Pancreas (tissue), 10 donors: ENCODE data around the gene BRSK2. TPM values are rescaled to one million over a fixed set of nuclear protein-coding genes. Genes with fewer than 3 reads are reported as not detected.
A peak's percentile ranks its signal among the peaks of the same experiment; 100 is the strongest.

ENCODE experiments used
- ATAC-seq, 4 donors: fragments of 200-7000 bp; cut with Tn5 transposase; one replicate each; pipeline versions ENCODE4 v1.8.0 to v1.9.1; 2020; ENCODE audit warnings: mild to moderate bottlenecking in 4 of 4, moderate library complexity in 4 of 4
- DNase-seq, 6 donors: peaks; one replicate each; pipeline ENCODE4 v3.0.0-alpha.2; 2020
- FAIRE-seq: peaks from 2 replicates; lab custom pipeline; 2012; peaks lifted over from hg19 to GRCh38; lab: Jason Lieb, UNC
- H3K27ac ChIP-seq, 4 donors: fragments of 200-600 bp; sonication (generic); 1 replicate in 3 of 4; 2 replicates in 1 of 4; pipeline versions ENCODE4 v1.5.0 to v1.8.0; 2020
- H3K27me3 ChIP-seq, 4 donors: fragments of 200-600 bp; one replicate each; pipeline ENCODE4 v1.8.0; 2021
- H3K36me3 ChIP-seq, 3 donors: fragments of 200-600 bp; sonication (generic) in 1 of 3; one replicate each; pipeline versions ENCODE4 v1.5.0 to v1.8.0; 2020 to 2021
- H3K4me1 ChIP-seq, 3 donors: fragments of 200-600 bp; one replicate each; pipeline ENCODE4 v1.8.0; 2021
- H3K4me3 ChIP-seq, 4 donors: fragments of 200-600 bp; sonication (generic) in 2 of 4; one replicate each; pipeline versions ENCODE4 v1.5.0 to v1.8.0; 2020 to 2021
- H3K9me3 ChIP-seq, 4 donors: fragments of 200-600 bp; one replicate each; pipeline ENCODE4 v1.8.0; 2021
- CTCF ChIP-seq, 4 donors: fragments of 200-600 bp; sonication (generic) in 3 of 4; IDR thresholded peaks; one replicate each; pipeline versions ENCODE4 v1.5.0 to v1.8.0; 2021; ENCODE audit warnings: antibody characterized with exemption in 4 of 4
- WGBS, 2 donors: extraction: QIAGEN DNeasy Blood & Tissue Kit; methylation state at CpG; one replicate each; pipeline ENCODE4 v1.1.7; 2013; 5-methylcytosine and 5-hydroxymethylcytosine counted together
- intact Hi-C, 3 donors: fragments of 100-400 bp; cut with DNase I; formaldehyde crosslinking; loops; one replicate each; pipeline versions ENCODE4 v1.11.1 to v1.14.2; 2022
- polyA plus RNA-seq, 2 donors: library from polyadenylated mRNA; stranded (reverse); fragments of 200-250 nt; gene quantifications; one replicate each; pipeline ENCODE4 v1.2.3, GENCODE V29; 2013
- total RNA-seq, 6 donors: library from RNA; stranded (reverse); fragmentation: NEBNext Ultra II Directional in 4 of 6; extraction: Animal tissue kit (Norgen Biotek cat#: 25700) in 4 of 6; gene quantifications; one replicate each; pipeline versions ENCODE4 v1.2.1 to v1.2.4, GENCODE V29; 2021 to 2023
- donor health status: healthy with polysubstance abuse.
- donor health status: DM: no; HTN: no; CAD: no; lungs with moderate emphysema.
- donor health status: DM: no; HTN: no; CAD: no.
- donor health status: control.
- donor health status: control.
- donor health status: Bipolar disorder and iron deficiency.
- donor health status: DM: yes; HTN: yes; CAD: no.
- donor health status: DM: no; HTN: no; CAD: no.
- donor health status: DM: no; HTN: no; CAD: no.
- donor health status: DM: yes; HTN: yes; CAD: no.

BRSK2 gene
- total and polyA plus RNA-seq, 8 donors = 44.2 to 215 (median 70.9) TPM

GRCh38 chr11:1499899-1500298, 110.2 kb downstream of the BRSK2 start:
- H3K4me1 ChIP-seq = peaks cover 0 to 8% (median 3%) of the 10 kb centered on the region in 3 donors
- H3K4me3 ChIP-seq = no peak overlapping the region
- ATAC-seq = no peak
- H3K36me3 ChIP-seq = no peaks in the 10 kb centered on the region
- intact Hi-C loops = no loop called here
- no peak for FAIRE-seq
- H3K27ac ChIP-seq = no peak overlapping the region
- H3K27me3 ChIP-seq = no peaks in the 10 kb centered on the region
- no peaks in the 10 kb centered on the region for H3K9me3 ChIP-seq
- peak in 1 of 6 donors; percentile 7 for DNase-seq
- WGBS, 2 donors = 94 to 96% methylated on average over 14 of the region's 14 CpGs
- TF ChIP-seq CTCF (IDR thresholded peaks at IDR 0.05) = no peak

GRCh38 chr11:1500466-1501420, 111.0 kb downstream of the BRSK2 start:
- DNase-seq (peak in 1 of 6 donors; percentile 46), FAIRE-seq (no peak), ATAC-seq (no peak)
- peaks cover 0 to 8% (median 0%) of the 10 kb centered on the region in 3 donors for H3K4me1 ChIP-seq
- no peak overlapping the region for H3K4me3 ChIP-seq
- 92 to 93% methylated on average over 28 of the region's 28 CpGs for WGBS, 2 donors
- H3K9me3 ChIP-seq = no peaks in the 10 kb centered on the region
- H3K27ac ChIP-seq = no peak overlapping the region
- intact Hi-C loops = no loop called here
- H3K27me3 ChIP-seq = no peaks in the 10 kb centered on the region
- no peak for TF ChIP-seq CTCF (IDR thresholded peaks at IDR 0.05)
- H3K36me3 ChIP-seq = no peaks in the 10 kb centered on the region

- no peaks in the 10 kb centered on the region for H3K9me3 ChIP-seq
- FAIRE-seq = no peak
- H3K4me3 ChIP-seq = no peak overlapping the region
- H3K36me3 ChIP-seq = no peaks in the 10 kb centered on the region
- 83 to 85% methylated on average over 25 of the region's 25 CpGs for WGBS, 2 donors
- H3K27ac ChIP-seq = no peak overlapping the region
- intact Hi-C loops = no loop called here
- H3K4me1 ChIP-seq = peaks cover 0 to 8% (median 0%) of the 10 kb centered on the region in 3 donors
- H3K27me3 ChIP-seq = no peaks in the 10 kb centered on the region
- ATAC-seq = no peak
- TF ChIP-seq CTCF (IDR thresholded peaks at IDR 0.05) = no peak
- DNase-seq = peak in 2 of 6 donors; percentile 16 to 50
Observed at GRCh38 chr11:1501421-1502167, 111.9 kb downstream of the BRSK2 start.

GRCh38 chr11:1502168-1502953, 112.6 kb downstream of the BRSK2 start:
- 92% methylated on average over 24 of the region's 24 CpGs for WGBS, 2 donors
- FAIRE-seq = no peak
- intact Hi-C loops = no loop called here

More at GRCh38 chr11:1502168-1502953, 112.6 kb downstream of the BRSK2 start:
- Histone ChIP-seq H3K4me1 (peaks cover 0 to 5% (median 0%) of the 10 kb centered on the region in 3 donors), H3K9me3 (no peaks in the 10 kb centered on the region), H3K36me3 (no peaks in the 10 kb centered on the region), H3K27me3 (no peaks in the 10 kb centered on the region), H3K4me3 (no peak overlapping the region), H3K27ac (no peak overlapping the region)
- ATAC-seq (no peak), DNase-seq (peak in 2 of 6 donors; percentile 20 to 76)
- no peak for TF ChIP-seq CTCF (IDR thresholded peaks at IDR 0.05)
